Retina (tissue), 1 donor: ENCODE measurements around the gene RSL1D1.
A peak's percentile ranks its signal among the peaks of the same experiment; 100 is the strongest.
"Not testable (repeated sequence)": the region's sequence is repeated elsewhere in the genome, so short reads cannot be mapped to it uniquely, and the experiment has no call there.

Source experiments
- DNase-seq: peaks from one replicate; pipeline ENCODE4 v3.0.0-alpha.2; 2016

The RSL1D1 gene

DNA sequence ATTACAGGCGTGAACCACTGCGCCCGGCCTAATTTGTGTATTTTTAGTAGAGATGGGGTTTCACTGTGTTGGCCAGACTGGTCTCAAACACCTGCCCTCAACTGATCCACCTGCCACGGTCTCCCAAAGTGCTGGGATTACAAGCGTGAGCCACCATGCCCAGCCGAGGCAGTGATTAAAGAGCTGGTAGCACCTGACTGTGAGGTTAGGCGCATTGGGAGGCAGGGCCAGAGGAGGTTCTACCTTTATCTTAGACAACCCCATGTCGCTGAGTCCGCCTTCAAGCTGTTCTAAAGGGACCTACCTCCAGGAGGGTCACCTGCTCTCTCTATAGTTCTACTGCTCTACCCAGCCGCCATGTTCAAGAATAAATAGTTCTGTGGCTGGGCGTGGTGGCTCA, 8.1 kb downstream of the RSL1D1 start:
- no peak for DNase-seq

DNA sequence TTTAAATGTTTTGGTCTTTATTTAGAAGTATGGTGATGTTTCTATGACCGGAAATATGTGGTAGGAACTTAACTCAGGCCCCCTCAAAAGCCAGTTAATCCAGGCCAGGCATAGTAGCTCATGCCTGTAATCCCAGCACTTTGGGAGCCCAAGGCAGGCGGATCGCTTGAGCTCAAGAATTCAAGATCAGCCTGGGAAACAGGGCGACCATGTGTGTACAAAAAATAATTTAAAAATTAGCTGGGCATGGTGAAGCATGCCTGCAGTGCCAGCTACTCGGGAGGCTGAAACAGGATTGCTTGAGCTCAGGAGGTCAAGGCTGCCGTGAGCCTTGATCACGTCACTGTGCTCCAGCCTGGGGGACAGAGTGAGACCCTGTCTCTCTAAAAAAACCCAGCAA, 10.3 kb downstream of the RSL1D1 start:
- DNase-seq: no peak

DNA sequence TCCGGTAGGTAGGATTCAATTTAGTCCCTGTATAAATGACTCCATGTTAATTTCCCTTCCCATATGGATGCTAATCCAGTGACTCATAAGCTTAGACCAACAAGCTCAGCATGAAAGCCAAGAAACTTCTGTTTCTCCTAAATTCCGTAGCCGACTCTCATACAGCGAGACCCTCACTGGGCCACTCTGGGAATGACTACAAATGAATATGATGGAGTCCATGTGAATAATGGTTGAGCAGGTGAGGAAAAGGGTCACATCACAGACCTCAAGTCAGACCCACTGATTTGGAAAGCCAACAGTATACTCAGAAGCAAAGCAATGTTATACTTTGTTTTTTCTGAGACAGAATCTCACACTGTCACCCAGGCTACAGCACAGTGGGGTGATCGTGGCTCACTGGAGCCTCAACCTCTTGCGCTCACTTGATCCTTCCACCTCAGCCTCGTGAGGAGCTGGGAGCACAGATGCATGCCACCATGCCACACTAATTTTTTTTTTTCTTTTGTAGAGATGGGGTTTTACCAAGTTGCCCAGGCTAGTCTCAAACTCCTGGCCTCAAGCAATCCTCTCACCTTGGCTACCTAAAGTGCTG, 14.6 kb downstream of the RSL1D1 start:
- DNase-seq: no peak

DNA sequence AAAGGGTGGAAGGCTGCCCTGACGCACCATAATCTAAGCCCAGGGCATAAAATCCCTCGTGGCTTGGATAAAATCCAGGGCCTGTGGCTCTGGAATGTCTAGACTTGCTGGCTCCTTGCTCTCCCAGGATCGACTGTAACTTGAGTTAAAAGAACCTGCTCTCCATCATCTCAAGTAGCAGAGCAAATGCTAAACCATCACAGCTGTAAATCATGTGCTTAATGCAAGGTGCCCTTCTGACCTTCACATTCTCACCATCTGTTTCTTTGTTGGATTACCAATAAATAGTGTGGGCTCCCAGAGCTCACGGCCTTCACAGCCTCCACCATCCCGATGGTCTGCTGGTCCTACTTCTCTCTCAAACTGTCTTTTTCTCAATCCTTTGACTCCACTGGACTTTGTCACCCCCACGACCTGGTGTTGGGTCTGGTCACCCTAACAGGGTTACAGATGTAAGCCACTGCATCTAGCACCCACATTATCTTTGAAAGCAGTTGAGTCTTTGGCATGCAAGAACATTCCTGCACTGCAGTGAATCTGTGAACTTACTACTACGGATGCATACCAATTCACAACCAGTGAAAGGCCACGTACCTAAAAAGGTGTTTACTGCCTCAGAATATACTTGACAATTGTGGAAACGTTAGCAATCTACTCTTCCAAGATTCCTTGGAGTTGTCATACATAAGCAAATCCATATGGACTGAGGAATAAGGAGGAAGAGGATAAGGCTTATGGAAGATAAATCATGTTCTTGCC, 15.3 kb downstream of the RSL1D1 start:
- no peak for DNase-seq

- no peak for DNase-seq
These were observed 16.0 kb downstream of the RSL1D1 start for GRCh38 chr16:11835309-11835708.

GRCh38 chr16:11833951-11834695, 17.2 kb downstream of the RSL1D1 start:
- DNase-seq: no peak

DNA sequence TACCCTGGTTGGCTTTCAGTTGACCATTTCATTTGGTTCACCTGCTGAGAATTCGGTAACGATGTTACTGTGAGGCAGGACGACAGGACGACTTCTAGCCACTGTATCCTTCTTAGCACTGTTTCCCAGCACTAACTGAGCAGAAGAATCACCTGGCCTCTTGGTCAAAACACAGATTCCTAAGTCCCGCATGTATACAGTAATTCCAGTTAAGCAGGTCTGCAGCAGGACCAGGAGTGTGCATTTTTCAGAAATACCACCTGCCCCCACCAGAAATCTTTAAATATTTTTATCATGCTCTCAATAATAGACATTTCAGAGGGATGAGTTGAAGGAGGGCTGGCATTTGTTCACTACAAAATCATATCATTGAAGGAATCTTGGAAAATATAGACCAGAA, 22.6 kb downstream of the RSL1D1 start:
- no peak for DNase-seq

- DNase-seq: not testable (repeated sequence)
These were observed 25.7 kb downstream of the RSL1D1 start for GRCh38 chr16:11825520-11826165.

- DNase-seq: no peak
These were observed 27.0 kb downstream of the RSL1D1 start for GRCh38 chr16:11824362-11824761.

DNA sequence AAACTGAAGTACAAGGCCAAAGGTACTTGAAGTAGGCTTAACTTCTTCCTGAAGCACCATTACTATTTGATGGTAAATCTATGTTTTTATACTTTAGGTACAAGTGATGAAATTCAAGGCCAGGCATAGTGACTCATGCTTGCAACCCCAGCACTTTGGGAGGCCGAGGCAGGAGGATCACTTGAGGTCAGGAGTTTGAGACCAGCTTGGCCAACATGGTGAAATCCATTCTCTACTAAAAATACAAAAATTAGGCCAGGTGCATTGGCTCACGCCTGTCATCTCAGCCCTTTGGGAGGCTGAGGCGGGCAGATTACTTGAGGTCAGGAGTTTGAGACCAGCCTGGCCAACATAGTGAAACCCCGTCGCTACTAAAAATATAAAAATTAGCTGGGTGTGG, 27.7 kb downstream of the RSL1D1 start:
- not testable (repeated sequence) for DNase-seq

DNA sequence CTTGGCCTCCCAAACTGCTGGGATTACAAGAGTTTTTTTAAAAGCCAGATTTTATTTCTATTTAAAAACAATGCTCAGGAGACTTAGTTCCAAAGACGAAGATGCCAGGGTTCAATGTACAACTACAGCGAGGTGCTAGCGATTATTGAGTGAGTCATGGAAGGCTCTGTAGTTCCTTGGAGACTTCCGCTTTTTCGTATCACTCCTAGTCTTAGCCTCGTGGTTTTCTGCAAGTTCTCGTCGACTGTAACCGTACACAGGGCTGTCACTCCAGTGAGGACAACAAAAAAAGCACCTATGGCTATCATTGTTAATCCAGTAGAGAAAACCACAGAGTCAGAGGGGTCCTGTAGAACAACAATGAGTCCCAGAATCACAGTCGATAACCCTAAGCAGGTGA, 31.5 kb downstream of the RSL1D1 start:
- no peak for DNase-seq

DNA sequence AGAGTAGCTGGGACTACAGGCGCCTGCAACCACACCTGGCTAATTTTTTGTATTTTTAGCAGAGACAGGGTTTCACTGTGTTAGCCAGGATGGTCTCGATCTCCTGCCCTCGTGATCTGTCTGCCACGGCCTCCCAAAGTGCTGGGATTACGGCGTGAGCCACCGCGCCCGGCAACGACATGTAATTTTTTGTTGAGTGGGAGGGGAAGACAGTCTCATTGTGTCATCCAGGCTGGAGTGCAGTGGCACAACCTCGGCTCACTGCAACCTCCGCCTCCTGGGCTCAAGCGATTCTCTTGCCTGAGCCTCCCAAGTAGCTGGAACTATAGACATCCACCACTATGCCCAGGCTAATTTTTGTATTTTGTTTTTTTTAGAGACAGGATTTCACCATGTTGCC, 32.4 kb downstream of the RSL1D1 start:
- not testable (repeated sequence) for DNase-seq

GRCh38 chr16:11816123-11816522, 35.2 kb downstream of the RSL1D1 start:
- no peak for DNase-seq

- DNase-seq: not testable (repeated sequence)
These were observed 36.5 kb downstream of the RSL1D1 start for GRCh38 chr16:11814800-11815199.

- no peak for DNase-seq
These were observed 44.6 kb downstream of the RSL1D1 start for GRCh38 chr16:11806721-11807120.

GRCh38 chr16:11805556-11805955, 45.8 kb downstream of the RSL1D1 start:
- no peak for DNase-seq

DNA sequence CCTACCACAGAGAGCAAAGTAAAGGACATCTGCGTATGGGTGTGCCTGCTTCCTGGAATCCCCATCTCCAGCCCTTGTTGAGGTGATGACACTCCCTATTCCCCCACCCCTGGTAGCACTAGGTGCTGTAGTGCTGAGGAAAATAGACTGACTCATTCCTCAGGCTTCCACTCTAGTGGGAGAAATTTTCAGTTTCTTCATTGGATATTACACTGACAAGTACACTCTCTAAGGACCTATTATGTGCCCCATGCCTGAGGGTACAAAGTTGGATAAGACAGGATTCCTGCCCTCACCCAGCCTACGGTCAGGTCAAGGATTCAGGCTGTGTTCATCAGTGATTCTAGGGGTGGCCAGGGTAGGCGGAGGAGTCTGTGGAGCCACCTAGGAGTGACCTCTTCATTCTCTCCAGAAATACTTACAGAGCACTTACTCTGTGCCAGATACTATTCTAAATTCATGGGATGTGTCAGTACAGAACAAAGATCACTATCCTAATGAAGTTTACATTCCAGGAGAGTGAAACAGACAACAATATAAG, 49.8 kb downstream of the RSL1D1 start:
- no peak for DNase-seq

DNA sequence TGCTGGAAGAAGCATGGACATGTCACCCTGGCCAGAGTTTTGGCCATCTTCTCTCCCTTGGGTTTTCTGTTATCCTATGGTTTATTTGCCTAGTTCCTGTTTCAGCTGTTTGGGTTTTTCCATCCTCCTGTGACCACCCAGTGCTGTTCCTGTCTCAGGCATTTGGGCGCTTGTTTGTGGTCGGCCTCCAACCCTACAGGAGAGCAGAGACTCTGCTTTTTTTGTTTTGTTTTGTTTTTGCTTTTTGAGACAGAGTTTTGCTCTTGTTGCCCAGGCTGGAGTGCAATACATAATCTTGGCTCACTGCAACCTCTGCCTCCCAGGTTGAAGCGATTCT, 51.0 kb downstream of the RSL1D1 start:
- no peak for DNase-seq

DNA sequence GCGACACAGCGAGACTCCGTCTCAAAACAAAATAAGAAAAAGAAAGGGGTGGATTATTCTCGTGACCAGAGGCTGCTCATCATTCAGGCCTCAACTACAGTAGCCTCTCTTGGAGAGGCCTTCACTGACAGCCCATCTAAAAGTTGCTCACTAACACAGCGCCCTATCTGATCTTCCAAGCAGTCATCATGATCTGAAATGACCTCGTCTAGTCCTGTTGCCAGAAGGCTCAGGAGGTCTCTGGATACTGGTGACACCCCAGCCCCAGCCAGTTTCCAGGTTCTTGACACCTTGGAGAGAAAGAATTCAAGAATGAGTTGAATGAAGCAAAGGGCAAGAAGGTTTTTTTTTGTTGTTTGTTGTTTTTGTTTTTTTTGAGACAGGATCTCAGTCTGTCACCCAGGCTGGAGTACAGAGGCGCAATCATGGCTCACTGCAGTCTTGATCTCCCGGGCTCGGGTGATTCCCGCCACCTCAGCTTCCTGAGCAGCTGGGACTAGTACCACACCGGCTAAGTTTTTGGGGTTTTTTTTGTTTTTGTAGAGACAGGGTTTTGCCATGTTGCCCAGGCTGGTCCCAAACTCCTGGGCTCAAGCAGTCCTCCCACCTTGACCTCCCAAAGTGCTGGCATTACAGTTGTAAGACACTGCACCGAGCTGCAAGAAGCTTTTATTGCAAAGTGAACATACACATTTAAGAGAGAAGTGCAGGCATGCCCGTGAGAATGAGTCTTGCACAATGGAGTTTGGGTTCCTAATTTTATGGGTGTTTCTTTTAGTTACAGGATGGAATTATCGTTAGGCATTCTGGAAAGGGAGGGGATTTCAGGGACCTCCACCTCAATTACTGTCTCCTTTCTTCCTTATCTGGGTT, 51.6 kb downstream of the RSL1D1 start:
- DNase-seq: no peak

DNA sequence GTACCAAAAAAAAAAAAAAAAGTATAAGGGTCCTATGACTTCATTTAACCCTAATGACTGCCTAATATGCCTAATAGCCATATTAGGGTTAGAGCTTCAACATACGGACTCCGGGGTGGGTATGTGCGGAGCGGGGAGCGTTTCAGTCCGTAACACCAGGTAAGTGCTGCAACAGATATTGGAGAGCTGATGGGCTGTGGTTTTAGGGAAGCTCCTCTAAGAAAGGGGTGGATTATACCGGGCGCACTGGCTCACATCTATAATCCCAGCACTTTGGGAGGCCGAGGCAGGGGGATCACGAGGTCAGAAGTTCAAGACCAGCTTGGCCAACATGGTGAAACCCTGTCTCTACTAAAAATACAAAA, 52.3 kb downstream of the RSL1D1 start:
- DNase-seq: no peak

GRCh38 chr16:11797957-11798299, 53.4 kb downstream of the RSL1D1 start:
- DNase-seq: no peak

GRCh38 chr16:11797166-11797956, 54.0 kb downstream of the RSL1D1 start, which contains the start of gene ZC3H7A:
Gene ZC3H7A (minus strand): TSS chr16:11797258. CDS start chr16:11782354, 14,904 bp downstream.
- DNase-seq: peak; percentile 96
